ENCODE results near the gene PSMD1. TPM values are rescaled to one million over a fixed set of nuclear protein-coding genes. Genes with fewer than 3 reads are reported as not detected.

Gene PSMD1
- total RNA-seq, 1 donor from 2014 or later: 119 TPM

DNA sequence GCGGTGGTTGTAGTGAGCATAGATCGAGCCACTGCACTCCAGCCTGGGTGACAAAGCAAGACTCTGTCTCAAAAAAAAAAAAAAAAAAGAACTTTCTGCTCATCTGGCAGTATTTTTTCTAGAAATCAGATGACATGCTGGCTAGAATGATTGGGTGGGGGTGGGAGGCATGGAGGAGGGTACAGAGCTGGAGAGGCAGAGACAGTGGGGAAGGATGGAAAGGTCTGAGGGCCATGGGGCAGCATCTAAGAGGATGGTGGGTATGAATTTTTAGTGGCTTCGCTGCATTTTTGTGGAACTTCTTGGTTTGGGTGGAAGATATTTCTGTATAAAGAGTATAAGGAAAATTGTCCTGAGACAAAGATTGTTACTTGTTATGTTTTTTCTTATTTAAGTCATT lies 165.1 kb downstream of the PSMD1 start:
- no peak overlapping the region for H3K27ac Mint-ChIP-seq (ENCODE audit: unreplicated experiment)
- H3K36me3 Mint-ChIP-seq (ENCODE audit: low read depth, unreplicated experiment): peaks cover 22% of the 10 kb centered on the region
- no peaks in the 10 kb centered on the region for H3K27me3 Mint-ChIP-seq (ENCODE audit: unreplicated experiment)
- TF ChIP-seq CTCF (IDR thresholded peaks at IDR 0.05; ENCODE audit: unreplicated experiment): no peak
- H3K9me3 Mint-ChIP-seq (ENCODE audit: unreplicated experiment): no peaks in the 10 kb centered on the region
- H3K4me1 Mint-ChIP-seq (ENCODE audit: unreplicated experiment): no peaks in the 10 kb centered on the region
- no peak for DNase-seq (ENCODE audit: low spot score)
- H3K4me3 Mint-ChIP-seq (ENCODE audit: unreplicated experiment): no peak overlapping the region

Other genes starting within 250 kb of the PSMD1 start
- 279 TPM for gene ITM2C, start 191.9 kb upstream of the PSMD1 start, total RNA-seq (ENCODE audit: unreplicated experiment)
- 0.28 TPM for gene GPR55, start 131.6 kb upstream of the PSMD1 start, total RNA-seq (ENCODE audit: unreplicated experiment)
- gene SPATA3, start 60.7 kb upstream of the PSMD1 start, total RNA-seq (ENCODE audit: unreplicated experiment): not detected
- gene C2orf72, start 19.3 kb upstream of the PSMD1 start, total RNA-seq (ENCODE audit: unreplicated experiment): 5.4 TPM
- gene HTR2B, start 68.2 kb downstream of the PSMD1 start, total RNA-seq (ENCODE audit: unreplicated experiment): 0.80 TPM
- 18.3 TPM for gene ARMC9, start 141.8 kb downstream of the PSMD1 start, total RNA-seq (ENCODE audit: unreplicated experiment)